Calu3 (cell line): ENCODE measurements around the gene DNASE1L1. TPM values are rescaled to one million over a fixed set of nuclear protein-coding genes. Genes with fewer than 3 reads are reported as not detected.

ENCODE experiments used
- BruUV-seq: library from RNA; stranded (reverse); fragments of 400-500 nt; replicated peaks from 2 replicates; lab custom pipeline; 2021; lab: Mats Ljungman, UMichigan
- CTCF ChIA-PET: fragments of 300-600 bp; sonication (Branson Sonifier 250); formaldehyde crosslinking; loops from one replicate; lab custom pipeline; 2022; ENCODE audit warnings: antibody characterized with exemption; lab: Charles Lee
- DNase-seq: peaks from one replicate; pipeline ENCODE4 v3.0.0; 2022
- H3K27ac Mint-ChIP-seq: one replicate; pipeline ENCODE4 v1.8.0; 2022; ENCODE audit warnings: mixed read lengths; ENCODE audit not compliant: unreplicated experiment
- H3K27me3 Mint-ChIP-seq: one replicate; pipeline ENCODE4 v1.8.0; 2022; ENCODE audit warnings: mixed read lengths; ENCODE audit not compliant: unreplicated experiment
- H3K36me3 Mint-ChIP-seq: one replicate; pipeline ENCODE4 v1.8.0; 2022; ENCODE audit warnings: mild to moderate bottlenecking, moderate library complexity, mixed read lengths; ENCODE audit not compliant: insufficient read depth, unreplicated experiment
- H3K4me1 Mint-ChIP-seq: one replicate; pipeline ENCODE4 v1.8.0; 2022; ENCODE audit warnings: mild to moderate bottlenecking, low read depth, mixed read lengths; ENCODE audit not compliant: unreplicated experiment
- H3K4me3 Mint-ChIP-seq: one replicate; pipeline ENCODE4 v1.8.0; 2022; ENCODE audit warnings: mild to moderate bottlenecking, low read depth, moderate library complexity, mixed read lengths; ENCODE audit not compliant: unreplicated experiment
- H3K9me3 Mint-ChIP-seq: one replicate; pipeline ENCODE4 v1.8.0; 2022; ENCODE audit warnings: low read depth, mixed read lengths; ENCODE audit not compliant: unreplicated experiment
- intact Hi-C: fragments of 100-400 bp; cut with micrococcal nuclease; formaldehyde crosslinking; loops from one replicate; pipeline ENCODE4 v1.10.0; 2022; ENCODE audit not compliant: unreplicated experiment
- total RNA-seq: library from RNA; stranded (reverse); gene quantifications from 2 replicates; pipeline ENCODE4 v1.2.3, GENCODE V29; 2022
- TF ChIP-seq, protein P1 (sequence below): fragments of 200-600 bp; IDR thresholded peaks from one replicate; pipeline ENCODE4 v1.8.0; 2022; ENCODE audit warnings: antibody characterized with exemption; ENCODE audit not compliant: unreplicated experiment

The DNASE1L1 gene
- total RNA-seq, 1 experiment from 2014 or later, result 30.6 TPM

DNA sequence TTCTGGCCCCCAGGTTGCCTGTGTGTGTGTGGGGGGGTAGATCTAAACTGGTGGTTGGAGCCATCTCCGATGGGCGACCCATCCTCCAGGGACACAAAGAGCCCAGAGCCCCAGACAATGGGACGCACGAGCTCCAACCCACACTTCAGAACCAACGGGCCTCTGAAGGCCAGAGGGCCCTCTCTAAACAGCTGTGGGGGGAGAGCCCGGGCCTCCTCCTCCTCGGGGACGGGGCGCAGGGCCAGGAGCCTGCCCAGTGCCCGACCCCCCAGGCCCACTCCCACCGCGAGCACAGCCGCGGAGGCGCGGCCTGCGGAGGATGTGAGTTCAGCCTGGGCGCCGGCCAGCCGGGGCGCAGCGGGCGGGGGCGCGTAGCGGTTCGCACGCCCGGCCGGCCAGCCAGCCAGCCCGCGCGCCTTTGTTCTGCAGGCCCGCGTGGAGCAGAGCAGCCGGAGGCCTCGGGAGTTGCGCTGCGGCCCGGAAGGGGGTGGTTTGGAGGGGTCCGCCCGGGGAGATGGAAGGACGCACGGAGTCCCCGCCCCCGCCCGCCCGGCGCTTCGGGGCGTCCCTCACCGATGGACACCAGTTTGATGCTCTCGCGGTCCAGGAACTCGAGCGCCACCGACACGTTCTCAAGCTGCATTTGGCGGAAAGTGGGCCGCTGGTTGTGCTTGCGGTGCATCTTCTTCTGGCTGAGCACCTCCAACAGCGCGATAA, 38.6 kb downstream of the DNASE1L1 start:
- no peak for DNase-seq
- H3K36me3 Mint-ChIP-seq, result peaks cover 90% of the 10 kb centered on the region
- peaks cover 9% of the 10 kb centered on the region for H3K4me1 Mint-ChIP-seq
- peak overlapping the region; percentile 79 for H3K4me3 Mint-ChIP-seq
- H3K9me3 Mint-ChIP-seq, result no peaks in the 10 kb centered on the region
- TF ChIP-seq, protein P1, sequence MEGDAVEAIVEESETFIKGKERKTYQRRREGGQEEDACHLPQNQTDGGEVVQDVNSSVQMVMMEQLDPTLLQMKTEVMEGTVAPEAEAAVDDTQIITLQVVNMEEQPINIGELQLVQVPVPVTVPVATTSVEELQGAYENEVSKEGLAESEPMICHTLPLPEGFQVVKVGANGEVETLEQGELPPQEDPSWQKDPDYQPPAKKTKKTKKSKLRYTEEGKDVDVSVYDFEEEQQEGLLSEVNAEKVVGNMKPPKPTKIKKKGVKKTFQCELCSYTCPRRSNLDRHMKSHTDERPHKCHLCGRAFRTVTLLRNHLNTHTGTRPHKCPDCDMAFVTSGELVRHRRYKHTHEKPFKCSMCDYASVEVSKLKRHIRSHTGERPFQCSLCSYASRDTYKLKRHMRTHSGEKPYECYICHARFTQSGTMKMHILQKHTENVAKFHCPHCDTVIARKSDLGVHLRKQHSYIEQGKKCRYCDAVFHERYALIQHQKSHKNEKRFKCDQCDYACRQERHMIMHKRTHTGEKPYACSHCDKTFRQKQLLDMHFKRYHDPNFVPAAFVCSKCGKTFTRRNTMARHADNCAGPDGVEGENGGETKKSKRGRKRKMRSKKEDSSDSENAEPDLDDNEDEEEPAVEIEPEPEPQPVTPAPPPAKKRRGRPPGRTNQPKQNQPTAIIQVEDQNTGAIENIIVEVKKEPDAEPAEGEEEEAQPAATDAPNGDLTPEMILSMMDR, result no peak
- H3K27ac Mint-ChIP-seq, result peak overlapping the region; percentile 92
- BruUV-seq, result TSS peak; percentile 47
- intact Hi-C loops, result no loop called here
- no peaks in the 10 kb centered on the region for H3K27me3 Mint-ChIP-seq
- CTCF ChIA-PET, result interaction anchor here (0.6 to 0.8 kb wide), 4 partner anchors 28 to 703 kb away, joined by 3 to 11 read pairs (median 4); partner anchors contain the start of gene RPL10

DNA sequence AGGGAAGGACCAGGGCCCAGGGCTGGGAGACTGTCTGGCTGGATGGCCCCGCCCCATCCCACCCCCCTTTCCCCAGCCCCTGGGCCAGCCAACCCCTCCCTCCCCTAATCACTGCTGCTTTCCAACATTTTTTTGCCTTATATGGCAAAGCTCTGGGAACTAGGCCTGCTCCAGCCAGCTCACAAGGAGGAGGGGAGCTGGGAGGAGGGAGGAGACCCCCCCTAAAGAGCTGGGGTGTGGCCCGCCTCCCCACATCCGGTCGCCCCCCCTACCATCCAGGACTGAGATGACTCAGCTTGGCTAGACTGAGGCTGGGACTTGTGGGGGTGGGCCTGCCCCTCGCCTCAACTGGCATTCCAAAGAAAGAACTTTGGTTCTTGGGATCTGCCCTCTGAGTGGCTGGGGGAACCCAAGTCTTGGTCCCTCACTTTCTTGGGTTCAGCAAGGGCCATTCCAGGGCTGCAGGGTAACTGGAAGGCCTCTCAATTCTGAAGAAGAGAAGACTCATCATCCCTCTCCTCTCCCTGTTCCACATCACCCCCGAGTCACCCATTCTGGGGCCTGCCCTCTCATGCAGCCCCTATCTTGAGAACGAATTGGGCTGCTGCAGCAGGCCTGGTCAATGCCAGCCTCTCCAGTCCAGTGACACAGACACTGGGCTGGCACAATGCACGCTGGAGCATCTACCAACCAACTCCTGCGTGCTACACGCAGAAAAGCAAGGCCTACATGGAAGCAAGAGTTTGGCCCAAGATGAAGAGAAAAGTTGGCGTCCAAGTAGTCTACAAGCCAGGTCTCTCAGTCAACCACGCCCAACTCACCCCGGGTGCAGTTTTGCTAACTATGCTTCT, 39.4 kb downstream of the DNASE1L1 start:
- H3K9me3 Mint-ChIP-seq, result no peaks in the 10 kb centered on the region
- CTCF ChIA-PET, result interaction anchor here (0.6 kb wide), 1 partner anchor 275 kb away, joined by 5 read pairs; no protein-coding TSS in a partner anchor
- no peaks in the 10 kb centered on the region for H3K27me3 Mint-ChIP-seq
- H3K4me3 Mint-ChIP-seq, result peak overlapping the region; percentile 79
- TSS peak; percentile 93 for BruUV-seq
- DNase-seq, result peak; percentile 87
- H3K27ac Mint-ChIP-seq, result peak overlapping the region; percentile 92
- TF ChIP-seq, protein P1, result no peak
- peaks cover 91% of the 10 kb centered on the region for H3K36me3 Mint-ChIP-seq
- intact Hi-C loops, result no loop called here
- peaks cover 9% of the 10 kb centered on the region for H3K4me1 Mint-ChIP-seq

DNA sequence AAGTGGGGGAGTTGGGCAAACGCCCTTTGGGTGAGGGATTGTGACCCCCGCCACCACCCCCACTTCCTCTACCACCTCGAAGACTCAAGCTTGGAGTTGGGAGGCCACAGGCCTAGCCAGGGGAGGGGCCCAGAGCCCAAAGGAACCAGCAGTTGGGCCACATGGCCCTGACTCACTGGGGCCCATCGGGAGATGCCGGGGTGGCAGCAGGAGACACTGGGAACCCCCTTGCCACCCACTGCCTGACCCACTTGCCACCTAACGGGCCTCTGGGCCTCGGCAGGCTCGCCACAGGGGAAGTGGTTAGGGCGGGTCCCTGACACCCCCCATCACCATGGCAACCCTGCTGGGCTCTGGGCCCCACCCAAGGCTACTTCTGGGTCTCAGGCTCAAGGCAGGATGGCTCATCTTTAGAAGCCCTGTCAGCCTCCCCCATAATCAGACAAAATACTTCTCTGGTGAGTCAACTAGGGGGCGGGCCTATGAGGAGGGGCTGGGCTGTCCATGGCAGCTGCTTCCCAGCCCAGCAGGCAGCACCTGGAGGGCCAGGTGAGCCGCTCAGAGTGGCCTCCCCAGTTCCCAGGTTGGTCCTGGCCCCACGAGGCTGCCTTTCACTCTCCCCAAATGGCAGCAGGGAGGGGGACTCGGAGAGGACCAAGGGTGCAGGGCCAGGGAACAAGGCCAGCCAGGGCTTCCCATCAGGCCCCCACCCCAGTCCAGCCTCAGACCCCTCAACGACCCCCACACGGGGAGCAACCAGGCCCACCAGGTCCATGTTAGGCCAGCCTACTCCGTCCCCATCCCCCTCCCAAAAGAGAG, 40.2 kb downstream of the DNASE1L1 start:
- Mint-ChIP-seq H3K27me3 (no peaks in the 10 kb centered on the region), H3K36me3 (peaks cover 98% of the 10 kb centered on the region), H3K27ac (peak overlapping the region; percentile 92), H3K9me3 (no peaks in the 10 kb centered on the region), H3K4me1 (peaks cover 9% of the 10 kb centered on the region), H3K4me3 (peak overlapping the region; percentile 79)
- no TSS peak for BruUV-seq
- DNase-seq, result peak; percentile 89
- CTCF ChIA-PET, result interaction anchor here (0.6 kb wide), 1 partner anchor 274 kb away, joined by 5 read pairs; no protein-coding TSS in a partner anchor
- intact Hi-C loops, result no loop called here
- TF ChIP-seq, protein P1, result no peak
